HG03571 (cell line): ENCODE data around the gene KIF6.

Experiments
- ATAC-seq: cut with Tn5 transposase; IDR thresholded peaks from one replicate; pipeline ENCODE4 v1.9.1; 2021; ENCODE audit not compliant: unreplicated experiment

The KIF6 gene

GRCh38 chr6:39333644-39334438 is 391.4 kb downstream of the KIF6 start:
- no peak for ATAC-seq

- no peak for ATAC-seq
Observed at GRCh38 chr6:39330476-39330875, 394.7 kb downstream of the KIF6 start.

GRCh38 chr6:39330057-39330456 is 395.2 kb downstream of the KIF6 start:
- ATAC-seq = peak; percentile 89

GRCh38 chr6:39328066-39328465 is 397.1 kb downstream of the KIF6 start:
- no peak for ATAC-seq

GRCh38 chr6:39327507-39327906 is 397.7 kb downstream of the KIF6 start:
- ATAC-seq = no peak

- ATAC-seq = no peak
Observed at GRCh38 chr6:39322306-39322850, 402.8 kb downstream of the KIF6 start, which contains the start of gene KCNK16. TSS of gene KCNK16 (minus strand) at chr6:39322702. CDS start at chr6:39322540, 162 bp downstream.

GRCh38 chr6:39321761-39322160 is 403.4 kb downstream of the KIF6 start:
- ATAC-seq = no peak

- no peak for ATAC-seq
Observed at GRCh38 chr6:39320363-39320984, 404.7 kb downstream of the KIF6 start.

GRCh38 chr6:39319621-39320362 is 405.4 kb downstream of the KIF6 start:
- no peak for ATAC-seq

GRCh38 chr6:39317256-39317655 is 408.0 kb downstream of the KIF6 start:
- ATAC-seq = no peak

GRCh38 chr6:39314273-39314795 is 410.9 kb downstream of the KIF6 start, which contains the start of gene KCNK17:
TSS of gene KCNK17 (minus strand) at chr6:39314419. CDS start at chr6:39314320, 99 bp downstream.
- no peak for ATAC-seq

GRCh38 chr6:39313526-39314272 is 411.5 kb downstream of the KIF6 start:
- no peak for ATAC-seq

- ATAC-seq = no peak
Observed at GRCh38 chr6:39312912-39313525, 412.2 kb downstream of the KIF6 start.

GRCh38 chr6:39310542-39310941 is 414.7 kb downstream of the KIF6 start:
- no peak for ATAC-seq

GRCh38 chr6:39309942-39310531 is 415.2 kb downstream of the KIF6 start:
- no peak for ATAC-seq

- no peak for ATAC-seq
Observed at GRCh38 chr6:39307462-39307861, 417.7 kb downstream of the KIF6 start.

GRCh38 chr6:39304951-39305350 is 420.3 kb downstream of the KIF6 start:
- no peak for ATAC-seq

- no peak for ATAC-seq
Observed at GRCh38 chr6:39303425-39304153, 421.6 kb downstream of the KIF6 start.
